Ishikawa (cell line): ENCODE data around the gene RECQL5.

ENCODE experiments used
- CEBPB ChIP-seq: IDR thresholded peaks from 2 replicates; pipeline ENCODE4 v1.6.1; 2012
- CREB1 ChIP-seq: IDR thresholded peaks from 2 replicates; pipeline ENCODE4 v1.6.1; 2012; ENCODE audit warnings: low read depth
- EGR1 ChIP-seq: IDR thresholded peaks from 2 replicates; pipeline ENCODE4 v1.6.1; 2012
- EP300 ChIP-seq: IDR thresholded peaks from 2 replicates; pipeline ENCODE4 v1.6.1; 2012; ENCODE audit warnings: borderline replicate concordance
- FOXM1 ChIP-seq: IDR thresholded peaks from 2 replicates; pipeline ENCODE4 v1.6.1; 2012; ENCODE audit warnings: low read depth, borderline replicate concordance
- MAX ChIP-seq: IDR thresholded peaks from 2 replicates; pipeline ENCODE4 v1.6.1; 2012
- NFIC ChIP-seq: IDR thresholded peaks from 2 replicates; pipeline ENCODE4 v1.6.1; 2012
- RAD21 ChIP-seq: IDR thresholded peaks from 2 replicates; pipeline ENCODE4 v1.6.1; 2012; ENCODE audit warnings: low read depth
- REST ChIP-seq: IDR thresholded peaks from 2 replicates; pipeline ENCODE4 v1.6.1; 2012; ENCODE audit warnings: low read depth, mild to moderate bottlenecking
- TAF1 ChIP-seq: IDR thresholded peaks from 2 replicates; pipeline ENCODE4 v1.6.1; 2012; ENCODE audit warnings: low read depth, mild to moderate bottlenecking
- TCF12 ChIP-seq: IDR thresholded peaks from 2 replicates; pipeline ENCODE4 v1.6.1; 2012; ENCODE audit warnings: low read depth
- TEAD4 ChIP-seq: IDR thresholded peaks from 2 replicates; pipeline ENCODE4 v1.6.1; 2012
- USF1 ChIP-seq: IDR thresholded peaks from 2 replicates; pipeline ENCODE4 v1.6.1; 2012
- YY1 ChIP-seq: IDR thresholded peaks from 2 replicates; pipeline ENCODE4 v1.6.1; 2012; ENCODE audit warnings: low read depth
- ZBTB7A ChIP-seq: IDR thresholded peaks from 2 replicates; pipeline ENCODE4 v1.6.1; 2012; ENCODE audit warnings: low read depth

RECQL5 gene

GRCh38 chr17:75638893-75639292 is 28.1 kb downstream of the RECQL5 start:
- TF ChIP-seq TEAD4 (no peak), REST (no peak), CEBPB (no peak), USF1 (no peak), CREB1 (no peak), RAD21 (no peak), FOXM1 (no peak), NFIC (no peak), ZBTB7A (no peak), MAX (no peak), EP300 (no peak), EGR1 (no peak), TCF12 (no peak), YY1 (no peak), TAF1 (no peak)

GRCh38 chr17:75637551-75637950 is 29.4 kb downstream of the RECQL5 start:
- TF ChIP-seq CREB1 = no peak
- no peak for TF ChIP-seq YY1
- no peak for TF ChIP-seq USF1
- TF ChIP-seq TAF1 = no peak
- TF ChIP-seq TCF12 = no peak
- no peak for TF ChIP-seq MAX
- no peak for TF ChIP-seq REST

- no peak for TF ChIP-seq MAX
- TF ChIP-seq NFIC = 0 out of 2 replicates have a peak, but pooled peaks have one; percentile 39
Observed at GRCh38 chr17:75637143-75637538, 29.8 kb downstream of the RECQL5 start.

GRCh38 chr17:75636381-75637142 is 30.4 kb downstream of the RECQL5 start:
- TF ChIP-seq EGR1 (no peak), USF1 (no peak), CREB1 (no peak), REST (no peak), TEAD4 (no peak), RAD21 (no peak), ZBTB7A (no peak), FOXM1 (no peak), TCF12 (no peak), MAX (no peak), EP300 (no peak)
